Colonic mucosa (tissue), 4 donors: ENCODE data around the gene PALM3. TPM values are rescaled to one million over a fixed set of nuclear protein-coding genes. Genes with fewer than 3 reads are reported as not detected.

Experiments
- DNase-seq: peaks from one replicate; pipeline ENCODE4 v3.0.0-alpha.2; 2020
- H3K27ac ChIP-seq: fragments of 200-600 bp; one replicate; pipeline ENCODE4 v1.8.0; 2021
- H3K27me3 ChIP-seq: fragments of 200-600 bp; one replicate; pipeline ENCODE4 v1.8.0; 2021
- H3K36me3 ChIP-seq: fragments of 200-600 bp; one replicate; pipeline ENCODE4 v1.8.0; 2021
- H3K4me1 ChIP-seq: fragments of 200-600 bp; one replicate; pipeline ENCODE4 v1.8.0; 2021; ENCODE audit warnings: mild to moderate bottlenecking
- H3K4me3 ChIP-seq: fragments of 200-600 bp; one replicate; pipeline ENCODE4 v1.8.0; 2021
- H3K9ac ChIP-seq, 2 donors: one replicate each; pipeline ENCODE4 v1.7.0; 2013; ENCODE audit warnings: control low read depth in 2 of 2, low read depth in 2 of 2, low read length in 2 of 2
- H3K9me3 ChIP-seq: fragments of 200-600 bp; one replicate; pipeline ENCODE4 v1.8.0; 2021
- CTCF ChIP-seq: fragments of 200-600 bp; IDR thresholded peaks from one replicate; pipeline ENCODE4 v1.8.0; 2022; ENCODE audit warnings: antibody characterized with exemption, mild to moderate bottlenecking
- intact Hi-C: fragments of 100-400 bp; cut with DNase I; formaldehyde crosslinking; loops from one replicate; pipeline ENCODE4 v1.14.1; 2022
- total RNA-seq, 2 donors: library from RNA; stranded (reverse); fragmentation: NEBNext Ultra II Directional in 1 of 2; extraction: Animal tissue kit (Norgen Biotek cat#: 25700) in 1 of 2; gene quantifications; one replicate each; pipeline ENCODE4 v1.2.1, GENCODE V29; 2021
- donor health status: healthy.
- donor health status: DM: no; HTN: no; CAD: no.
- donor health status: DM: no; HTN: no; CAD: no.

The PALM3 gene
- total RNA-seq, 2 donors from 2014 or later: 0.37 to 1.6 TPM

GRCh38 chr19:14072535-14073260 lies 10.8 kb upstream of the PALM3 start, which contains the start of gene MISP3:
Gene MISP3 (plus strand): TSS chr19:14072786. CDS start chr19:14073310, 524 bp downstream.
- Histone ChIP-seq H3K27ac (peak within 1 kb of the TSS; percentile 97), H3K9ac (peak within 1 kb of the TSS; percentile 78 to 99), H3K36me3 (no peaks in the 10 kb centered on the region), H3K4me1 (no peaks in the 10 kb centered on the region), H3K4me3 (peak within 1 kb of the TSS; percentile 81), H3K9me3 (no peaks in the 10 kb centered on the region), H3K27me3 (no peaks in the 10 kb centered on the region)
- DNase-seq: peak; percentile 91
- no peak for TF ChIP-seq CTCF
- intact Hi-C loops: no loop called here

DNA sequence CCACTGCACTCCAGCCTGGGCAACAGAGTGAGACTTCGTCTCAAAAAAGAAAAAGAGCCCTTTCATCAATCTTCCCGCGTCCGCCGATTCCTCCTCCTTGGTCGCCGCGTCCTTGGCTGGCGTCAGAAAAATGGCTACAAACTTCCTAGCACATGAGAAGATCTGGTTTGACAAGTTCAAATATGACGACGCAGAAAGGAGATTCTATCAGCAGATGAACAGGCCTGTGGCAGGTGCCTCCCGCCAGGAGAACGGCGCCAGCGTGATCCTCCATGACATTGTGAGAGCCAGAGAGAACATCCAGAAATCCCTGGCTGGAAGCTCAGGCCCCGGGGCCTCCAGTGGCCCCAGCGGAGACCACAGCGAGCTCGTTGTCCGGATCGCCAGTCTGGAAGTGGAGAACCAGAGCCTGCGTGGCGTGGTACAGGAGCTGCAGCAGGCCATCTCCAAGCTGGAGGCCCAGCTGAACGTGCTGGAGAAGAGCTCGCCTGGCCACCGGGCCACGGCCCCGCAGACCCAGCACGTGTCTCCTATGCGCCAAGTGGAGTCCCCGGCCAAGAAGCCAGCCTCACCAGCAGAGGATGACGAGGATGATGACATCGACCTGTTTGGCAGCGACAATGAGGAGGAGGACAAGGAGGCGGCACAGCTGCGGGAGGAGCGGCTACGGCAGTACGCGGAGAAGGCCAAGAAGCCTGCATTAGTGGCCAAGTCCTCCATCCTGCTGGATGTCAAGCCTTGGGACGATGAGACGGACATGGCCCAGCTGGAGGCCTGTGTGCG lies 8.6 kb upstream of the PALM3 start:
- intact Hi-C loops: loop anchor here (2.0 kb wide), 1 partner anchor 192 kb away; no protein-coding TSS in a partner anchor
- Histone ChIP-seq H3K36me3 (no peaks in the 10 kb centered on the region), H3K27ac (no peak overlapping the region), H3K9me3 (no peaks in the 10 kb centered on the region), H3K4me1 (no peaks in the 10 kb centered on the region), H3K4me3 (no peak overlapping the region), H3K9ac (no peak overlapping the region), H3K27me3 (no peaks in the 10 kb centered on the region)
- no peak for DNase-seq
- TF ChIP-seq CTCF: no peak

- no peak overlapping the region for H3K9ac ChIP-seq
- no peaks in the 10 kb centered on the region for H3K27me3 ChIP-seq
- TF ChIP-seq CTCF: no peak
- DNase-seq: no peak
- intact Hi-C loops: no loop called here
- no peak overlapping the region for H3K4me3 ChIP-seq
- H3K9me3 ChIP-seq: no peaks in the 10 kb centered on the region
- no peaks in the 10 kb centered on the region for H3K4me1 ChIP-seq
- no peaks in the 10 kb centered on the region for H3K36me3 ChIP-seq
- no peak overlapping the region for H3K27ac ChIP-seq
Observed at GRCh38 chr19:14066134-14066533, 4.3 kb upstream of the PALM3 start.

GRCh38 chr19:14063105-14063504 lies 1.2 kb upstream of the PALM3 start:
- Histone ChIP-seq H3K9ac (no peak overlapping the region), H3K27me3 (peaks cover 4% of the 10 kb centered on the region), H3K4me1 (no peaks in the 10 kb centered on the region), H3K36me3 (no peaks in the 10 kb centered on the region), H3K4me3 (no peak overlapping the region), H3K9me3 (no peaks in the 10 kb centered on the region), H3K27ac (no peak overlapping the region)
- no peak for DNase-seq
- intact Hi-C loops: no loop called here
- no peak for TF ChIP-seq CTCF

GRCh38 chr19:14062558-14062855 lies 631 bp upstream of the PALM3 start:
- TF ChIP-seq CTCF: no peak
- DNase-seq: no peak
- Histone ChIP-seq H3K4me1 (peaks cover 3% of the 10 kb centered on the region), H3K36me3 (no peaks in the 10 kb centered on the region), H3K27me3 (peaks cover 4% of the 10 kb centered on the region), H3K4me3 (no peak overlapping the region), H3K27ac (no peak overlapping the region), H3K9me3 (no peaks in the 10 kb centered on the region), H3K9ac (no peak overlapping the region)
- intact Hi-C loops: no loop called here
